K562 (cell line): ENCODE results near the gene TSSK2. TPM values are rescaled to one million over a fixed set of nuclear protein-coding genes. Genes with fewer than 3 reads are reported as not detected.

Source experiments
- CBX3 ChIP-seq, 2 experiments: IDR thresholded peaks; 1 replicate in 1 of 2; 2 replicates in 1 of 2; pipeline ENCODE4 v1.6.1; 2012; ENCODE audit warnings: inconsistent platforms in 2 of 2, low read length in 2 of 2, borderline replicate concordance in 1 of 2, control low read depth in 1 of 2
- MEF2A ChIP-seq: IDR thresholded peaks from 2 replicates; pipeline ENCODE4 v1.6.1; 2011; ENCODE audit warnings: low read depth, mild to moderate bottlenecking, low read length, moderate library complexity; ENCODE audit not compliant: control insufficient read depth
- PHB2 ChIP-seq: fragments of 450-650 bp; IDR thresholded peaks from 2 replicates; pipeline ENCODE4 v1.6.1; 2017; ENCODE audit warnings: low read depth
- PKNOX1 ChIP-seq: fragments of 450-650 bp; IDR thresholded peaks from 2 replicates; pipeline ENCODE4 v1.6.1; 2016
- TEAD1 ChIP-seq, 2 experiments: fragments of 450-650 bp in 1 of 2; sonication (generic) in 1 of 2; formaldehyde crosslinking; IDR thresholded peaks; 2 replicates each; pipeline versions ENCODE4 v1.4.0 to v1.8.0; 2020 to 2022; ENCODE audit warnings: mild to moderate bottlenecking in 2 of 2, missing genetic modification reagents in 1 of 2
- ZFP91 ChIP-seq: sonication (generic); formaldehyde crosslinking; IDR thresholded peaks from 2 replicates; pipeline ENCODE4 v1.8.0; 2022; ENCODE audit warnings: mild to moderate bottlenecking, missing genetic modification reagents
- ZNF23 ChIP-seq: fragments of 250-450 bp; sonication (Bioruptor Pico); IDR thresholded peaks from 2 replicates; pipeline ENCODE4 v1.4.0; 2020; ENCODE audit warnings: mild to moderate bottlenecking
- ZNF695 ChIP-seq: fragments of 450-650 bp; formaldehyde crosslinking; IDR thresholded peaks from 2 replicates; pipeline ENCODE4 v1.4.0; 2020; ENCODE audit warnings: mild to moderate bottlenecking, moderate library complexity
- polyA plus RNA-seq, 8 experiments: library from polyadenylated mRNA; depleted of rRNA in 4 of 8; stranded (reverse) in 5 of 8; unstranded in 3 of 8; fragments of >200 nt; fragmentation: Nextera tagmentation in 2 of 8; fragmentation: Illumina TruSeq in 1 of 8; extraction: Ambion mirVana in 2 of 8; extraction: Trizol in 1 of 8; gene quantifications; 2 replicates each; pipeline versions ENCODE4 v1.2.1 to v1.2.3, GENCODE V29; 2011 to 2014; ENCODE audit warnings: inconsistent platforms in 1 of 8, missing spikeins in 1 of 8
- total RNA-seq, 7 experiments: library from RNA; depleted of rRNA in 6 of 7; stranded (reverse); fragments of >200 nt in 6 of 7; fragmentation: Illumina TruSeq in 2 of 7; extraction: Trizol in 2 of 7; gene quantifications; 2 replicates each; pipeline versions ENCODE4 v1.2.1 to v1.2.3, GENCODE V29; 2011 to 2021; ENCODE audit warnings: low replicate concordance in 1 of 7
- TF ChIP-seq, protein P1 (sequence below): IDR thresholded peaks from 2 replicates; pipeline ENCODE4 v1.6.1; 2012; ENCODE audit warnings: low read depth, low read length, improper control_type of control experiment, borderline replicate concordance

TSSK2 gene
- total and polyA plus RNA-seq, 9 of the 15 experiments (the other 6 are each of a cell fraction or from before 2014, with no cell fraction given) = 0.04 TPM; not detected in 8

- 0 out of 2 replicates have a peak, but pooled peaks have one; percentile 18 for TF ChIP-seq ZFP91 (CRISPR knock-in tag)
- no peak for TF ChIP-seq ZNF23 (CRISPR knock-in tag)
- TF ChIP-seq MEF2A = peak; percentile 34; the same call in 1 of the 2 replicates
- TF ChIP-seq PKNOX1 = peak; percentile 16; the same call in 1 of the 2 replicates
- peak in 1 of 2 experiments; percentile 52; a peak in 1 of 3 replicates for TF ChIP-seq CBX3 (IDR thresholded peaks at IDR 0.05; ENCODE audit: borderline replicate concordance in 1 of 2, low read length in 2 of 2)
- no peak for TF ChIP-seq PHB2
- TF ChIP-seq ZNF695 (CRISPR knock-in tag) = no peak
- TF ChIP-seq, protein P1, sequence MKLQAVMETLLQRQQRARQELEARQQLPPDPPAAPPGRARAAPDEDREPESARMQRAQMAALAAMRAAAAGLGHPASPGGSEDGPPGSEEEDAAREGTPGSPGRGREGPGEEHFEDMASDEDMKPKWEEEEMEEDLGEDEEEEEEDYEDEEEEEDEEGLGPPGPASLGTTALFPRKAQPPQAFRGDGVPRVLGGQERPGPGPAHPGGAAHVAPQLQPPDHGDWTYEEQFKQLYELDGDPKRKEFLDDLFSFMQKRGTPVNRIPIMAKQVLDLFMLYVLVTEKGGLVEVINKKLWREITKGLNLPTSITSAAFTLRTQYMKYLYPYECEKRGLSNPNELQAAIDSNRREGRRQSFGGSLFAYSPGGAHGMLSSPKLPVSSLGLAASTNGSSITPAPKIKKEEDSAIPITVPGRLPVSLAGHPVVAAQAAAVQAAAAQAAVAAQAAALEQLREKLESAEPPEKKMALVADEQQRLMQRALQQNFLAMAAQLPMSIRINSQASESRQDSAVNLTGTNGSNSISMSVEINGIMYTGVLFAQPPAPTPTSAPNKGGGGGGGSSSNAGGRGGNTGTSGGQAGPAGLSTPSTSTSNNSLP = 0 out of 2 replicates have a peak, but pooled peaks have one; percentile 14
- no peak for TF ChIP-seq TEAD1 (CRISPR knock-in tag; IDR thresholded peaks at IDR 0.05)
- TF ChIP-seq, all 486 proteins: peak for 31
These were observed 21.0 kb upstream of the TSSK2 start (continued) for GRCh38 chr22:19110064-19110458.
